HFF-Myc (cell line): Measurements from ENCODE around the gene PPAN.

Source experiments
- DNase-seq: peaks from one replicate; pipeline ENCODE4 v3.0.0-alpha.2; 2011; ENCODE audit warnings: low read depth; ENCODE audit errors: extremely low read depth
- H3K4me3 ChIP-seq: replicated peaks from 2 replicates; pipeline ENCODE4 v1.5.1; 2011; ENCODE audit warnings: low read depth, mild to moderate bottlenecking, control low read depth, low read length
- TF ChIP-seq, protein P1 (sequence below): IDR thresholded peaks from 2 replicates; pipeline ENCODE4 v1.5.1; 2012; ENCODE audit warnings: mild to moderate bottlenecking, low read depth, low read length, control low read depth; ENCODE audit errors: missing control alignments

The PPAN gene

DNA sequence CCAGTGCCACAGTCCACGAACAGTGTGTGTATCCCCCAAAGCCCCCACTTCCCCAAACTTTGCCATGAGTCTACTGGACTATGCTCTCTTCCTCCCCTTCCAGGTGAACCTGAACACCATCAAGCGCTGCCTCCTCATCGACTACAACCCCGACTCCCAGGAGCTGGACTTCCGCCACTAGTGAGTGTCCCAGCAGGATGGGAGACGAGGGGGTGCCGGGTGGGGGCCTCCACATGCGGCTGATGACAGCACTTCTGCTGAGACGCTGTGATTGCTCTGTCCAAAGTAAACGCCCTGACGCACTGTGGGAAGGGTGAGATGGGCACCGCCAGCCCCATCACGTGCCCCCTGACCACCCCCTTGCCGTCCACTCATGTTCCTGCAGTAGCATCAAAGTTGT, 3.4 kb downstream of the PPAN start:
- no peak for DNase-seq
- TF ChIP-seq, protein P1, sequence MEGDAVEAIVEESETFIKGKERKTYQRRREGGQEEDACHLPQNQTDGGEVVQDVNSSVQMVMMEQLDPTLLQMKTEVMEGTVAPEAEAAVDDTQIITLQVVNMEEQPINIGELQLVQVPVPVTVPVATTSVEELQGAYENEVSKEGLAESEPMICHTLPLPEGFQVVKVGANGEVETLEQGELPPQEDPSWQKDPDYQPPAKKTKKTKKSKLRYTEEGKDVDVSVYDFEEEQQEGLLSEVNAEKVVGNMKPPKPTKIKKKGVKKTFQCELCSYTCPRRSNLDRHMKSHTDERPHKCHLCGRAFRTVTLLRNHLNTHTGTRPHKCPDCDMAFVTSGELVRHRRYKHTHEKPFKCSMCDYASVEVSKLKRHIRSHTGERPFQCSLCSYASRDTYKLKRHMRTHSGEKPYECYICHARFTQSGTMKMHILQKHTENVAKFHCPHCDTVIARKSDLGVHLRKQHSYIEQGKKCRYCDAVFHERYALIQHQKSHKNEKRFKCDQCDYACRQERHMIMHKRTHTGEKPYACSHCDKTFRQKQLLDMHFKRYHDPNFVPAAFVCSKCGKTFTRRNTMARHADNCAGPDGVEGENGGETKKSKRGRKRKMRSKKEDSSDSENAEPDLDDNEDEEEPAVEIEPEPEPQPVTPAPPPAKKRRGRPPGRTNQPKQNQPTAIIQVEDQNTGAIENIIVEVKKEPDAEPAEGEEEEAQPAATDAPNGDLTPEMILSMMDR: no peak
- no peak overlapping the region for H3K4me3 ChIP-seq

DNA sequence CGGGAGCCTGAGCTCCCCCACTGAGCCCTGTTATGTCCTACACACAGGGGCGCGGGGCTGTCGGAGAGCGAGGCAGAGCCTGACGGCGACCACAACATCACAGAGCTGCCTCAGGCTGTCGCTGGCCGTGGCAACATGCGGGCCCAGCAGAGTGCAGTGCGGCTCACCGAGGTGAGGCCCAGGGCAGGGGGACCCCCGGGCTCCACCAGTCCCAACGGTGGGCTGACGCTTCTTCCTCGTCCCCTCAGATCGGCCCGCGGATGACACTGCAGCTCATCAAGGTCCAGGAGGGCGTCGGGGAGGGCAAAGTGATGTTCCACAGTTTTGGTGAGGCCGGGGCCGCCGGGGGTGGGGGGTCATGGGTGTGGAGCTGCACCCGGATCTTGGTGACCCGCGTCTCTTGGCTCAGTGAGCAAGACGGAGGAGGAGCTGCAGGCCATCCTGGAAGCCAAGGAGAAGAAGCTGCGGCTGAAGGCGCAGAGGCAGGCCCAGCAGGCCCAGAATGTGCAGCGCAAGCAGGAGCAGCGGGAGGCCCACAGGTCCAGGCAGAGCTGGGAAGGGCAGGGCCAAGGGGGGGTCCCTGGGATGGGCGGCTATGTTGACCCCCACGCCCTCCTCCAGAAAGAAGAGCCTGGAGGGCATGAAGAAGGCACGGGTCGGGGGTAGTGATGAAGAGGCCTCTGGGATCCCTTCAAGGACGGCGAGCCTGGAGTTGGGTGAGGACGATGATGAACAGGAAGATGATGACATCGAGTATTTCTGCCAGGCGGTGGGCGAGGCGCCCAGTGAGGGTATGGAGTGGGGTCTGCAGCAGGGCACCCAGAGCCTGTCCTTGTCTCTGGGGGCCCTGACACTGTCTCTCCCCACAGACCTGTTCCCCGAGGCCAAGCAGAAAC, 4.2 kb downstream of the PPAN start:
- TF ChIP-seq, protein P1: no peak
- H3K4me3 ChIP-seq: no peak overlapping the region
- no peak for DNase-seq

DNA sequence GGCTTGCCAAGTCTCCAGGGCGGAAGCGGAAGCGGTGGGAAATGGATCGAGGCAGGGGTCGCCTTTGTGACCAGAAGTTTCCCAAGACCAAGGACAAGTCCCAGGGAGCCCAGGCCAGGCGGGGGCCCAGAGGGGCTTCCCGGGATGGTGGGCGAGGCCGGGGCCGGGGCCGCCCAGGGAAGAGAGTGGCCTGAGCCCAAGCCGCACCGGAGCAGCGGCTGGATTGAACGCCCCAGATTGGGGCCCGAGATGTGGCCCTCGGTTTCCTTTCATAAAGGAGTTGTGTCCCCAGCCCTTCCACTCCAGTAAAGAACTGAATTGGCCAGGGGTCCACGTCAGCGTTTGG, 4.8 kb downstream of the PPAN start:
- no peak overlapping the region for H3K4me3 ChIP-seq
- TF ChIP-seq, protein P1: no peak
- DNase-seq: no peak

DNA sequence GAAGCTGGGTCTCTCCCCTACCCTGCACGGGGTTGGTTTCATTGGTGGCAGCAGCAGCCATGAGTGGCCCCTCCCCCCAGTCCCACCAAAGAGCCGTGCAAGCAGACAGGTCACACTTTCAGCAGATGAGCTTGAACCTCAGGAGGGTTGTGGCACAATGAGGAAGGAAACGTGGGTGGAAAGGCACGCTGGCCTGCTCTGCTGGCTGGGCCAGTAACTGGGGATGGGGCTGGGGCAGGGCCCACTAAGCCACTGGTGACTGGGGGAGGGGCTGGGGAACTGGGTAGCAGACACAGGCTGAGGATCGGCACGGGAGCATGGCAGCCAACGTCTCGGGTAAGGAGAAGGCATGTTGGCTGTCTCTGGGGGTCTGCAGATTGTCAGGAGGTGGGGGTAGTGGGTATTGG, 5.2 kb downstream of the PPAN start, which contains the start of gene P2RY11:
TSS of gene P2RY11 (plus strand) at position 289 of the 407 bp plus-strand sequence. CDS start at position 318, 29 bp downstream.
- TF ChIP-seq, protein P1: no peak
- no peak within 1 kb of the TSS for H3K4me3 ChIP-seq

DNA sequence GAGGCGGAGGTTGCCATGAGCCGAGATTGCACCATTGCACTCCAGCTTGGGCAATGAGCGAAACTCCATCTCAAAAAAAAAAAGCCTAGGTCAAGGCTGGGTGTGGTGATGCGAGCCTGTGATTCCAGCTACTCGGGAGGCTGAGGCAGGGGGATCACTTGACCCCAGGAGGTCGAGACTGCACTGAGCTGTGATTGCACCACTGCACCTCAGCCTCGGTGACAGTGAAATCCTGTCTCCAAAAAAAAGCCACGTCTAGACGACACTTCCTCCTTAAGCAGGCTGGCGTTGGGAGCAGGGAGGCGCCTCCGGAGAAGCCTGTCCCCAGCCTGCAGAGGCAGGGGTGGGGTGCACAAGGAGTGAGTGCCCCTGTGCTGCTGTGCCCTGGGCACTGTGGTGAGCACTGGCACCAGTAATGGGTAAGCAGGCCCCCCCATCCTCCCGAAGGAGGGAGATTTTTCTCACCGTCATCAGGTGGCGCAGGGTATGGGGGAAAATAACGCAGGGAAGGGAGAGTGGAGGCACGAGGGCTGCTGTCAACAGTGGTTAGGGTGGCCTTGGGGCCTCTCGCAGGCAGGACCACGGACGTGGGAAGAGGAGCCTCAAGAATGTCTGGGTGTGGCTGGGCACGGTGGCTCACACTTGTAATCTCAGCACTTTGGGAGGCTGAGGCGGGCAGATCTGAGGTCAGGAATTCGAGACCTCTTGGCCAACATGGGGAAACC, 6.0 kb downstream of the PPAN start:
- TF ChIP-seq, protein P1: no peak
- no peak for DNase-seq
- H3K4me3 ChIP-seq: no peak overlapping the region

More for the DNA sequence above, 5.2 kb downstream of the PPAN start, which contains the start of gene P2RY11:
- no peak for DNase-seq

DNA sequence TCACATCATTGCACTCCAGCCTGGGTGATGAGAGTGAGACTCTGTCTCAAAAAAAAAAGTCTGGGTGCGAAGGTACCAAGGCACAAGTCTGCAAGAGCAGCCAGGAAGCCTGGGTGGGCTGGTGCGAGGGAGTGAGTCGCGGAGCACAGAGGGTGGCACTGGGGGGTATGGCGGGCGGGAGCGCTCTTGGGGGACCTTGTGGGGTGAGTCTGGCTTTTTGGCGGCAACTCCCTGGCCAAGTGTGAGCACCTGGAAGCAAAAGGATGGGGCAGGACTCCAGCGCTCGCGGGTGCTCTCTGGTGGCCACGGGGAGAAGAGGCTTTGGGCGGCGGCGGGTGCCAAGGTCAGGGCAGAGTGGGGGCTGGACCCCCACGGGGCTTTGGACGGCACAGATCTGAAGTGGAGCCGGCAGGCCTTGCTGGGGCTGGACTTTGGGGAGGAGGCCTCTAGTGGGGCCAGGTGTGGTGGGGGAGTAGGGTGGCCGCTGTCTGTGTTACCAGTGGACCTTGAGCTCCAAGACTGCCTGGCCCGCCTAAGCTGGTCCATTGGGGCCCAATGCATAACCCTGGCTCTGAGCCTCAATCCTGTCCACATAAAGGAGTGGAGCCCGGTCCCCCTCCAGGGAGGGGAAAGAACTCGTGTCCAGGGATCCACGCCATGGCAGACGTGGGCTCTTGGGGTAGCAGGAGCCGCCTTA, 6.9 kb downstream of the PPAN start:
- no peak overlapping the region for H3K4me3 ChIP-seq
- no peak for DNase-seq
- TF ChIP-seq, protein P1: peak; percentile 66
